ENCODE results near the gene ZNF783. TPM values are rescaled to one million over a fixed set of nuclear protein-coding genes. Genes with fewer than 3 reads are reported as not detected.

Gene ZNF783
- total RNA-seq, 4 donors from 2014 or later, result 9.1 to 30.3 (median 11.9) TPM

GRCh38 chr7:149245244-149245643 lies 16.8 kb upstream of the ZNF783 start:
- no peak for TF ChIP-seq CTCF (IDR thresholded peaks at IDR 0.05; ENCODE audit: low read depth)

DNA sequence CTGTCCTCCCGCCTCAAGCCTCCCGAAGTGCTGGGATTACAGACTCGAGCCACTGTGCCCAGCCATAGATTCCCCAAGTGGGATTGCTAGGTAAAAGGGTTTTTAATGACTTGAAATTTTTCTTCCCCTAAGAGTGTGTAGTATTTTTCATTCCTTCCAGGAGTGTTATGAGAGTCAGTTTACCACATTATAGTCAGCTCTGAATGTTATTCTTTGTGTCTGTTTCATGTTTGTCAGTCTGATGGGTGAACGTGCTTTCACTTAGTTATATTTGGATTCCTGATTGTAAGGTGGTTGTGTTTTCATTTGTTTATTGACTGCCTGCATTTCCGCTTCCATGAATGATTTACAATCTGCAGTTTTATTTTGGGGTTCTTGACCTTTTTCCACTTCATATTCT lies 16.3 kb upstream of the ZNF783 start:
- TF ChIP-seq CTCF (IDR thresholded peaks at IDR 0.05; ENCODE audit: low read depth), result no peak

DNA sequence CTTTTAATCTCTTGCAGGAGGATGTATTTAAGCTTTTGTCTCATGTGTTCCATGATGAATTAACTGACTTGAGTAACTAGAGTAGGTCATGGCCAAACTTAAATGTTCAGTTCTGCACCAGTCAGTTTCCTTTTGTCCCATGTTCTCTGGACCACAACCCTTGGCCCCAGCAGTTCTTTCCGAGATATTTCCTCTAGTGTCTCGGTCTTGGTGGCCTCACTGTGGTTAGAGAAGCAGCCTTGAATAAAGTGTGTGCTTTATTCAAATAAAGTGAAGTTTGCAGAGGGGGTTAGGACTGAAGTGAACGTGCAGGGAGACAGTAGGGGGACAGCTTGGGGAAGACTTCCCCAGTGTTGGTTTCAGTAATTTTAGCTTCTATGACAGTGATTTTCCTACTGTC lies 13.2 kb upstream of the ZNF783 start:
- no peak for TF ChIP-seq CTCF (IDR thresholded peaks at IDR 0.05; ENCODE audit: low read depth)

GRCh38 chr7:149252378-149252777 lies 9.6 kb upstream of the ZNF783 start:
- TF ChIP-seq CTCF (IDR thresholded peaks at IDR 0.05; ENCODE audit: low read depth), result no peak

GRCh38 chr7:149253665-149254064 lies 8.3 kb upstream of the ZNF783 start:
- TF ChIP-seq CTCF (IDR thresholded peaks at IDR 0.05; ENCODE audit: low read depth), result no peak

- no peak for TF ChIP-seq CTCF (IDR thresholded peaks at IDR 0.05; ENCODE audit: low read depth)
Observed at GRCh38 chr7:149254181-149254858, 7.7 kb upstream of the ZNF783 start.

GRCh38 chr7:149255174-149255573 lies 6.8 kb upstream of the ZNF783 start:
- TF ChIP-seq CTCF (IDR thresholded peaks at IDR 0.05; ENCODE audit: low read depth), result no peak

All from subcutaneous adipose tissue (tissue), 4 donors.